ENCODE data around the gene CARD6. TPM values are rescaled to one million over a fixed set of nuclear protein-coding genes. Genes with fewer than 3 reads are reported as not detected.

The CARD6 gene
- total and polyA plus RNA-seq, 2 of the 13 experiments (the other 11 are each of a cell fraction or from before 2014, with no cell fraction given), result 0.33 to 1.4 TPM

DNA sequence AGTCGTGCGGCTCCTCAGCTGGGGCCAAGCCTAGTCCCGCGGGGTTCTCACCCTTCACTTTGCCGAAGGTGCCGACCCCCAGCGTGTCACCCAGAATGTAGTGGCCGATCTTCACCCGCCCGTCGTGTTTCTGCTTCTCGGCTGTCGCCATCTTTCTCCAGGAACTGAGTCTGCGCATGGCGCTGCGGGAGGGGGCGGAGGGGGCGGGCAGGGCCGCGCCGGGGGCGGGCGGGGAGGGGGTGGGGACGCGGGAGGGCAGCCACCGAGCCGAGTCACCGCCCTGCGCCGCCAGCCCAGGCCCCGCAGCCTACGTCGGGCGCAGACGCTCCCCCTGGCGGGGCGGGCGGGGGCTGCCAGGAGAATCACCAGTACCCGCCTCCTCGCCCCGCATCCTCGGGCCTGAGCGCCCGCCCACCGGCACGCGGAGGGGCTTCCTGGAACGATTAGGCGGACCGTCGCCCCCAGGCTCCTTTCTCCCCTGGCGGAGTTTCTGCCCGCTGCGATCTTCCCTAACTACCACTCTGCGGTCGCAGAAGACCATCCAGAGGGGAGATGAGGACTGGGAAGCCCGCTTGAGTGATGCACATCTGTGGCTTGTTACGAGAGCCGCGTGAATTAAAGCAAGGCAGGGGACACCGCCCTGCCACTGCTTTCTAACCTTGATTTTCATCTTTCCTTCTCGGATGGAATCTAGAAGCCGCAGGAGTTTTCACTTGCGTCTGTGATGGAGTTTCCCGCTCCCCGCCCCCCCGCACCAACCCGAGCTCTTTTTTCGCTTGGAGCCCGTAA, 43.0 kb upstream of the CARD6 start, which contains the start of gene PRKAA1 (continued):
- TF ChIP-seq, protein P1, sequence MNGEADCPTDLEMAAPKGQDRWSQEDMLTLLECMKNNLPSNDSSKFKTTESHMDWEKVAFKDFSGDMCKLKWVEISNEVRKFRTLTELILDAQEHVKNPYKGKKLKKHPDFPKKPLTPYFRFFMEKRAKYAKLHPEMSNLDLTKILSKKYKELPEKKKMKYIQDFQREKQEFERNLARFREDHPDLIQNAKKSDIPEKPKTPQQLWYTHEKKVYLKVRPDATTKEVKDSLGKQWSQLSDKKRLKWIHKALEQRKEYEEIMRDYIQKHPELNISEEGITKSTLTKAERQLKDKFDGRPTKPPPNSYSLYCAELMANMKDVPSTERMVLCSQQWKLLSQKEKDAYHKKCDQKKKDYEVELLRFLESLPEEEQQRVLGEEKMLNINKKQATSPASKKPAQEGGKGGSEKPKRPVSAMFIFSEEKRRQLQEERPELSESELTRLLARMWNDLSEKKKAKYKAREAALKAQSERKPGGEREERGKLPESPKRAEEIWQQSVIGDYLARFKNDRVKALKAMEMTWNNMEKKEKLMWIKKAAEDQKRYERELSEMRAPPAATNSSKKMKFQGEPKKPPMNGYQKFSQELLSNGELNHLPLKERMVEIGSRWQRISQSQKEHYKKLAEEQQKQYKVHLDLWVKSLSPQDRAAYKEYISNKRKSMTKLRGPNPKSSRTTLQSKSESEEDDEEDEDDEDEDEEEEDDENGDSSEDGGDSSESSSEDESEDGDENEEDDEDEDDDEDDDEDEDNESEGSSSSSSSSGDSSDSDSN (CRISPR knock-in tag; IDR thresholded peaks at IDR 0.05), result 0 out of 2 replicates have a peak, but pooled peaks have one; percentile 25
- TF ChIP-seq ZNF367 (CRISPR knock-in tag; IDR thresholded peaks at IDR 0.05; ENCODE audit: borderline replicate concordance), result no peak
- TF ChIP-seq DDIT3 (CRISPR knock-in tag; IDR thresholded peaks at IDR 0.05), result no peak
- TF ChIP-seq HNF4A (CRISPR knock-in tag; IDR thresholded peaks at IDR 0.05), result 0 out of 2 replicates have a peak, but pooled peaks have one; percentile 5
- TF ChIP-seq HNRNPL (IDR thresholded peaks at IDR 0.05; ENCODE audit: low read depth, low read length), result 0 out of 2 replicates have a peak, but pooled peaks have one; percentile 19
- no peak for TF ChIP-seq NR3C1 (CRISPR knock-in tag; IDR thresholded peaks at IDR 0.05)
- no peak for TF ChIP-seq NKX3-1 (CRISPR knock-in tag; IDR thresholded peaks at IDR 0.05)
- TF ChIP-seq, protein P2, sequence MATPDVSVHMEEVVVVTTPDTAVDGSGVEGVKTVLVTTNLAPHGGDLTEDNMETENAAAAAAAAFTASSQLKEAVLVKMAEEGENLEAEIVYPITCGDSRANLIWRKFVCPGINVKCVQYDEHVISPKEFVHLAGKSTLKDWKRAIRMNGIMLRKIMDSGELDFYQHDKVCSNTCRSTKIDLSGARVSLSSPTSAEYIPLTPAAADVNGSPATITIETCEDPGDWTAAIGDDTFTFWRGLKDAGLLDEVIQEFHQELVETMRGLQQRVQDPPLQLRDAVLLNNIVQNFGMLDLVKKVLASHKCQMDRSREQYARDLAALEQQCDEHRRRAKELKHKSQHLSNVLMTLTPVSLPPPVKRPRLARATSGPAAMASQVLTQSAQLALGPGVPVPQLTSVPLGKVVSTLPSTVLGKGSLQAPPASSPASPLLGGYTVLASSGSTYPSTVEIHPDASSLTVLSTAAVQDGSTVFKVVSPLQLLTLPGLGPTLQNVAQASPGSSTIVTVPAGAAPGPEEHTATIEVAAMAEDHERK (CRISPR knock-in tag; IDR thresholded peaks at IDR 0.05; ENCODE audit: low read depth), result no peak
- 0 out of 2 replicates have a peak, but pooled peaks have one; percentile 47 for TF ChIP-seq SMYD3 (CRISPR knock-in tag; IDR thresholded peaks at IDR 0.05)
- no peak for TF ChIP-seq RARG (CRISPR knock-in tag; IDR thresholded peaks at IDR 0.05; ENCODE audit: low read depth)
- TF ChIP-seq ELF4 (CRISPR knock-in tag; IDR thresholded peaks at IDR 0.05; ENCODE audit: borderline replicate concordance), result no peak
- peak; percentile 47; the same call in 1 of the 2 replicates for TF ChIP-seq ZNF331 (CRISPR knock-in tag; IDR thresholded peaks at IDR 0.05)
- peak; percentile 35 for TF ChIP-seq ARID5B (CRISPR knock-in tag; IDR thresholded peaks at IDR 0.05)
- no peak for TF ChIP-seq JUN (CRISPR knock-in tag; IDR thresholded peaks at IDR 0.05)
- no peak for TF ChIP-seq HHEX (CRISPR knock-in tag; IDR thresholded peaks at IDR 0.05)
- TF ChIP-seq ZKSCAN8 (CRISPR knock-in tag; IDR thresholded peaks at IDR 0.05; ENCODE audit: borderline replicate concordance), result 0 out of 2 replicates have a peak, but pooled peaks have one; percentile 40
- no peak for TF ChIP-seq ZNF768 (CRISPR knock-in tag; IDR thresholded peaks at IDR 0.05)
- no peak for TF ChIP-seq HMGA1 (CRISPR knock-in tag; conservative IDR thresholded peaks at IDR 0.05)
- TF ChIP-seq ZBTB3 (CRISPR knock-in tag; IDR thresholded peaks at IDR 0.05; ENCODE audit: borderline replicate concordance, low read depth), result no peak
- TF ChIP-seq, protein P3, sequence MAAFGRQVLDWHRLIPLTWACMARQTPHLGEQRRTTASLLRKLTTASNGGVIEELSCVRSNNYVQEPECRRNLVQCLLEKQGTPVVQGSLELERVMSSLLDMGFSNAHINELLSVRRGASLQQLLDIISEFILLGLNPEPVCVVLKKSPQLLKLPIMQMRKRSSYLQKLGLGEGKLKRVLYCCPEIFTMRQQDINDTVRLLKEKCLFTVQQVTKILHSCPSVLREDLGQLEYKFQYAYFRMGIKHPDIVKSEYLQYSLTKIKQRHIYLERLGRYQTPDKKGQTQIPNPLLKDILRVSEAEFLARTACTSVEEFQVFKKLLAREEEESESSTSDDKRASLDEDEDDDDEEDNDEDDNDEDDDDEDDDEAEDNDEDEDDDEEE (CRISPR knock-in tag; IDR thresholded peaks at IDR 0.05), result no peak; the same call in 1 of the 2 replicates
- TF ChIP-seq KLF15 (CRISPR knock-in tag; IDR thresholded peaks at IDR 0.05; ENCODE audit: borderline replicate concordance), result no peak
